Left colon (tissue), 2 donors: ENCODE results near the gene HBZ. TPM values are rescaled to one million over a fixed set of nuclear protein-coding genes. Genes with fewer than 3 reads are reported as not detected.
"Not testable (repeated sequence)": the region's sequence is repeated elsewhere in the genome, so short reads cannot be mapped to it uniquely, and the experiment has no call there.

Experiments
- ATAC-seq: fragments of 200-7000 bp; cut with Tn5 transposase; one replicate; pipeline ENCODE4 v1.9.1; 2020; ENCODE audit warnings: mild to moderate bottlenecking, moderate library complexity
- DNase-seq, 2 donors: peaks; one replicate each; pipeline ENCODE4 v3.0.0-alpha.2; 2020
- intact Hi-C, 2 donors: fragments of 100-400 bp; cut with DNase I in 1 of 2; cut with micrococcal nuclease in 1 of 2; formaldehyde crosslinking; loops; one replicate each; pipeline versions ENCODE4 v1.11.2 to v1.14.0; 2022; cut with DNase I, micrococcal nuclease
- total RNA-seq, 2 donors: library from RNA; stranded (reverse); fragmentation: NEBNext Ultra II Directional; extraction: Animal tissue kit (Norgen Biotek cat#: 25700); gene quantifications; one replicate each; pipeline ENCODE4 v1.2.1, GENCODE V29; 2021
- donor health status: DM: no; HTN: no; CAD: no.
- donor health status: DM: yes; HTN: yes; CAD: no.

The HBZ gene
- total RNA-seq, 2 donors from 2014 or later = not detected

DNA sequence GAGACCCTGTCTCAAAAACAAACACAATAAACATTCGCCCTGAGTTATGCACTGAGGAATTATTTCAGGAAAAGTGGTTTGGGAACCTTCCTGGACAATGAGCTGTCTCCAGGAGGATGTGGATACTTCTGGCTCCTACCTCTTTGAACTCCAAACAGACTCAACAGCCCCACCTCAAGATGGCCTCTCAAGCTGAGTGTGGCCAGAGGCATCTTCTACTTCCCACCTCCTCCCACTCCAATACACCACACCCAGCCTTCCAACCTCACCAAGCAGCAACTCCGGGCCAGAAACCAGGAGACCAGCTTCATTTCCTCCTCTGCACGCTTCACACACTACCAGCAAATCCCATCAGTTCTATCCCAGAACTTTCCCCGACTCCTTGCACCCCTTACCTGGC lies 39.4 kb downstream of the HBZ start:
- DNase-seq = no peak
- ATAC-seq = peak; percentile 21

DNA sequence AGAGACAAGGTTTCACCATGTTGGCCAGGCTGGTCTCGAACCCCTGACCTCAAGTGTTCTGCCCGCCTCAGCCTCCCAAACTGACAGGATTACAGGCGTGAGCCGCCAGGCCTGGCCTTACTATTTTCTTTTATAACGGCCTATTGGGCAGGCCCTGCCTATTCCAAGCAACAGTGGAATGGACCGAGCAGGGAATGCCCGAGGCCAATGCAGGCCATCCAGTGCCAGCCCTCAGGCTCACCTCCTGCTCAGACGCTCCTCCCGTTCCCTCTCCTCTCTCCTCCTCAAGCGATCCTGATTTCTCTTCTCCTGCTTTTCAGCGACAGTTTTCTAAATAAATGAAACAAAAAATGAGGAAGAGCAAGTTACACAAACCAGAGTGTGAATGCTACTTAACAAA lies 40.2 kb downstream of the HBZ start:
- no peak for ATAC-seq
- DNase-seq = no peak
- intact Hi-C loops = no loop called here

More for the DNA sequence above, 39.4 kb downstream of the HBZ start:
- intact Hi-C loops = no loop called here

DNA sequence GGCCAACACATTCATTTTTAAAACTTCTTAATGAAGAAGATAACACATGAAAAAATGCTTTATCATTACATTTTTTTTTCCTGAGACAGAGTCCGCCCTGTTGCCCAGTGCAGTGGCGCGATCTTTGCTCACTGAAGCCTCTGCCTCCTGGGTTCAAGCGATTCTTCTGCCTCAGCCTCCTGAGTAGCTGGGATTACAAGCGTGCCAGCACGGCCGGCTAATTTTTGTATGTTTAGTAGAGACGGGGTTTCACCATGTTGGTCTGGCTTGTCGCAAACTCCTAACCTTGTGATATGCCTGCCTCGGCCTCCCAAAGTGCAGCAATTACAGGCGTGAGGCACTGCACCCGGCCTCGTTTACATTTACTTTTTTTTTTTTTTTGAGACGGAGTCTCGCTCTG lies 41.0 kb downstream of the HBZ start:
- intact Hi-C loops = no loop called here
- DNase-seq (no peak), ATAC-seq (no peak)

DNA sequence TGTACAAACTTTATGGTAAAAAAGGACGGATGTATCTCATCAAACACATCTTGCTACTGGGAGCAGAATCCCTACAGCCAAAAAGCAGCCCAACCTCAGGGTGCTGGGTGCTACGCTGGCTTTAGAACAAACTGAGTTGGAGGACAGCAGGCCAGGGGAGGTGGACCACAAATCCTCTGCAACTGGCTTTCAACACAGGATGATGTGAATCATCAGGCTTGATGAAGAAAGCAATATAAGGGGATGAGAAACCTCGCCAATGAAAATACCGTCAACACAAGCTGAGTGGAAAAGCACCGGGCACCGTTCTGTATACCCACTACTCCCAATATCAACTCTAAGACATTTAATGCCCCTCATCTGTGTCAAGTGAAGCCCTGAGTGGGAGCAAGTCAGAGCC lies 42.1 kb downstream of the HBZ start:
- intact Hi-C loops = no loop called here
- DNase-seq (no peak), ATAC-seq (no peak)

DNA sequence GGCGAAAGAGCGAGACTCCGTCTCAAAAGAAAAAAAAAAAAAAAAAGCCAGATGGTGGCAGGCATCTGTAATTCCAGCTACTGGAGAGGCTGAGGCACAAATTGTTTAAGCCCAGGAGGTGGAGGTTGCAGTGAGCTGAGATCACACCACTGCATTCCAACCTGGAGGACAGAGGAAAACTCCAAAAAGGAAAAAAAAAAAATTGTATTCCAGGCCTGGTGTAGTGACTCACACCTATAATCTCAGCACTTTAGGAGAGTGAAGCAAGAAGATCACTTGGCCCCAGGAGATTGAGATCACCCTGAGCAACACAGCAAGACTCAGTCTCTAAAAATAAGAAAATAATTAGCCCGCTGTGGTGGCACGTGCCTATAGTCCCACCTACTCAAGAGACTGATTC lies 47.9 kb downstream of the HBZ start:
- no peak for ATAC-seq
- DNase-seq = no peak
- intact Hi-C loops = no loop called here

DNA sequence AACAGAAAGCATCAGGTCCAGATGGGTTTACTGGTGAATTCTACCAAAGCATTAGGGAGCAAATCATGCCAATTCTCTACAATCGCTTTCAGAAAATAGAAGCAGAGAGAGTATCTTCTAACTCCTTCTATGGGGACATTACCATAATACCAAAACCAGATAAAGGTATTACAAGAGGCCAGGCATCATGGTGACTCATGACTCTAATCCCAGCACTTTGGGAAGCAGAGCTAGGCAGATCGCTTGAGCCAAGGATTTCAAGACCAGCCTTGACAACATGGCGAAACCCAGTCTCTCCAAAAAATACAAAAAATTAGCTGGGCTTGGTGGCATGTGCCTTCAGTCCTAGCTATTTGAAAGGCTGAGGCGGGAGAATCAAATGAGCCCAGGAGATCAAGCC lies 50.8 kb downstream of the HBZ start:
- DNase-seq (no peak), ATAC-seq (no peak)
- intact Hi-C loops = no loop called here

- DNase-seq, intact Hi-C loops, ATAC-seq: not testable (repeated sequence)
These were observed 51.6 kb downstream of the HBZ start for GRCh38 chr16:204046-204445.

Other genes starting within 250 kb of the HBZ start
- 10 to 100 TPM; 10.9 to 18.3 TPM for gene POLR3K, start 99.0 kb upstream of the HBZ start, total RNA-seq
- gene SNRNP25, start 98.8 kb upstream of the HBZ start, total RNA-seq = 10 to 100 TPM; 20.7 to 24.7 TPM
- gene RHBDF1, start 80.0 kb upstream of the HBZ start, total RNA-seq = 10 to 100 TPM; 35.5 to 36.7 TPM
- 10 to 100 TPM; 31.5 to 36.4 TPM for gene MPG, start 74.4 kb upstream of the HBZ start, total RNA-seq
- 10 to 100 TPM; 14.4 to 14.9 TPM for gene NPRL3, start 14.0 kb upstream of the HBZ start, total RNA-seq
- not detected for gene HBM, start 13.3 kb downstream of the HBZ start, total RNA-seq
- gene HBA2, start 20.2 kb downstream of the HBZ start, total RNA-seq = 10 to 100 TPM in 1 of 2 donors, 1 to 10 TPM in 1; 4.9 to 14.0 TPM
- gene HBA1, start 24.0 kb downstream of the HBZ start, total RNA-seq = 10 to 100 TPM in 1 of 2 donors, 1 to 10 TPM in 1; 2.4 to 20.8 TPM
- gene HBQ1, start 27.8 kb downstream of the HBZ start, total RNA-seq = not detected
- 10 to 100 TPM; 46.5 to 48.9 TPM for gene LUC7L, start 76.8 kb downstream of the HBZ start, total RNA-seq
- 100 to 1,000 TPM; 100 to 135 TPM for gene FAM234A, start 82.2 kb downstream of the HBZ start, total RNA-seq
- gene RGS11, start 123.3 kb downstream of the HBZ start, total RNA-seq = 1 to 10 TPM; 2.6 to 7.6 TPM
- gene ARHGDIG, start 127.9 kb downstream of the HBZ start, total RNA-seq = 1 to 10 TPM; 2.4 to 6.5 TPM
- gene PDIA2, start 130.5 kb downstream of the HBZ start, total RNA-seq = 1 to 10 TPM in 1 of 2 donors, under 1 TPM in 1; 0.67 to 2.1 TPM
- 10 to 100 TPM; 32.8 to 38.4 TPM for gene AXIN1, start 200.1 kb downstream of the HBZ start, total RNA-seq
- gene MRPL28, start 217.9 kb downstream of the HBZ start, total RNA-seq = 10 to 100 TPM; 47.7 to 48.2 TPM
- 100 to 1,000 TPM; 116 to 130 TPM for gene PGAP6, start 229.3 kb downstream of the HBZ start, total RNA-seq
- 10 to 100 TPM; 38.4 to 39.1 TPM for gene NME4, start 244.6 kb downstream of the HBZ start, total RNA-seq
- gene DECR2, start 249.2 kb downstream of the HBZ start, total RNA-seq = 10 to 100 TPM; 60.6 to 61.8 TPM